HG03460 (cell line): ENCODE data around the gene SLC36A2.

Experiments used
- ATAC-seq: cut with Tn5 transposase; IDR thresholded peaks from one replicate; pipeline ENCODE4 v1.9.1; 2021; ENCODE audit not compliant: unreplicated experiment

Gene SLC36A2

GRCh38 chr5:151284392-151284967 lies 62.9 kb downstream of the SLC36A2 start:
- ATAC-seq, result no peak

GRCh38 chr5:151283120-151283825 lies 64.1 kb downstream of the SLC36A2 start:
- ATAC-seq, result no peak

DNA sequence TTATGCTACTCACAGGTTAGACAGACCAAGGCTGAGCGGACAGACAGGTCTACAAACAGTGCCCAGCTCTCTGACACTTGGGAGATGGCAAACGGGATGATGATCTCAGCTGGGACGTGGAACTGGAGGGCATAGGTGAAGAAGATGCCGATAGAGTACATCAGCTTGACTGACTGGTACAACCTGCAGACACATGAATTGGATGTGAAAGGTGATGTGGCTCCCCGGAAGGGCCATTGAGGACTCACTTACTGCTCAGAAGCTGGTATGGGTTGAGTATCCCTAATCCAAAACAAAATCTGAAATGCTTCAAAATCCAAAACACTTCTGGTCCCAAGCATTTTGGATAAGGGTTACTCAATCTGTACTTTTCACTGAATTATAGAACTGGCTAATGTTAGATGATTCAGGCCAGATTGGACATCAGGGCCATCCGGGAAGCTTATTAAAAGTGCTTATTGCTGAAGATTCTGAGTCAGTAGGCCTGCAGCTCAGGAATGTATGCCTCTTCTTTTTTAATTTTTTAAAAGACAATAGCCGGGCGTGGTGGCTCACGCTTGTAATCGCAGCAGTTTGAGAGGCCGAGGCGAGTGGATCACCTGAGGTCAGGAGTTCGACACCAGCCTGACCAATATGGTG lies 66.2 kb downstream of the SLC36A2 start:
- ATAC-seq, result no peak

DNA sequence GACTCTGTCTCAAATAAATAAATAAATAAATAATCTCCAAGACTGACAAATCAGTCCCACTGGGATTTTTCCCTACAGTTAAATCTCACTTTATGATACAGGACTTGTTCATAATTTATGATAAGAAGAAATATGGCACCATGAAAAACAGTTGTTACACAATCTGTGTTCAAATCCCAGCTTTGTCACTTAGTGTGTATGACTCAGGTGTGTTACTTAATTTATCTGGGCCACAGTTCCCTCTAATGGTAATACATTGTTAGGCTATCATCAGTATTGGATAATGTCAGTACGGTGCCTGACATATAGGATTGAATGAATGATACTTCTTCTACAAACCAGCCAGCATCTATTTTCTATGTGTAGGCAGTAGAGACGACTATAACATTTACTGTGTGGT lies 66.9 kb downstream of the SLC36A2 start:
- ATAC-seq, result no peak

DNA sequence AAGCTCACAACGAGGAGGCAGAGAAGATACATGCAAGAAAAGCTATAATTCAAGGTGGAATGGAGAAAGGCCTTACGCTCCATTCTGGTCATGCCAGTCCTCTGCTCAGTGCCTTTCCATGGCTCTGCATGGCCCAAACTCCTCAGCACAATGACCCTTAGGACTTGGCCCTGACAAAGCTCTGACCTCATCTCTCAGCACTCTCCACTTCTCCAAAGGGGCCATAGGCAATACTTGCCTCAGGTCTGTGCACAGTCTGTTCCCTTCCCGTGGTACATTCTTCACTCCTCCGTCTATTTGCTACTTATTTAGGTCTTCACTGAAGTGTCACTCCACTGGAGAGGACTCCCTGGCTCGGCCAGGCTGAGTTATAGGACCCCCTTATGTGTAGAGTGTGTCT lies 68.5 kb downstream of the SLC36A2 start:
- ATAC-seq, result no peak

- no peak for ATAC-seq
Measured at GRCh38 chr5:151275803-151276202, 71.6 kb downstream of the SLC36A2 start.

GRCh38 chr5:151274666-151275065 lies 72.7 kb downstream of the SLC36A2 start:
- ATAC-seq, result no peak

- ATAC-seq, result no peak
Measured at GRCh38 chr5:151271336-151271735, 76.0 kb downstream of the SLC36A2 start.

GRCh38 chr5:151270599-151270998 lies 76.8 kb downstream of the SLC36A2 start:
- peak; percentile 74 for ATAC-seq

- no peak for ATAC-seq
Measured at GRCh38 chr5:151267491-151268260, 79.7 kb downstream of the SLC36A2 start.
